ENCODE measurements around the gene RMRP.
"Not testable (repeated sequence)": the region's sequence is repeated elsewhere in the genome, so short reads cannot be mapped to it uniquely, and the experiment has no call there.

The RMRP gene

DNA sequence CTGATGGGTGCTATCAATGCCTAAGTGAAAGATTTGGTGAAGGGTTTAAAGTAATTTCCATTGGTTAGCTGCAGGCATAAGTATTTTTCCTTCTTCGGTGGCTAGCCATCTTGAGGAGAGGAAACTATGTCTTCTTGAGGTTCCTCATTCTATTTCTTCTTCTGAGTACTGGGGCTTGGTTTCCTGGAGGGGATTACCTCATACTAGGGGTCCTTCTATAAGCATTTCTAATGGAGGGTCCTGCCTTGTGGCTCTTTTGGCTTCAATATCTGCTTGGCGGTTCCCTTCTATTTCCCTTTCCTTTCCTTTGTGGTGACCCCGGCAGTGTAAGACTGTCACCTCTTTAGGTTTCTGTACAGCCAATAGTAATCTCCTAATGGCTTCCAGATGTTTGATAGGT is 16.3 kb downstream of the RMRP start:
- not testable (repeated sequence) for DNase-seq (ENCODE audit: low spot score)

DNA sequence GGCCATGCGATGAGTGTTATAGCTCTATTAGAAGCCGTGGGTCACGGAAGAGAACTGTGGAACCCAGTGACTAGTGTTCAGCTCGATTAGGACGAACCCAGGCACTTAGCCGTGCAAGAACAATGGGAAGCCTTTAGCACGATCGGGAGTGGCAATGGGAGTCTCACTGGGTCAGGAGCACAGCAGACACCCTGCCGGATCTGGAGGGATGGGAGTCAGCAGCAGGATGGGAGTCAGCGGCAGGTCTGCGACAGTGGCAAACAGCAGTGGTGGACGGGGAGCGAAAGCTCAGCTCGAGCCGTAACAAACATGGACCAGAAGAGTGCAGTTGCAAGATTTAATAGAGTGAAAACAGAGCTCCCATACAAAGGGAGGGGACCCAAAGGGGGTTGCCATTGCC is 17.4 kb downstream of the RMRP start:
- not testable (repeated sequence) for DNase-seq (ENCODE audit: low spot score)

DNA sequence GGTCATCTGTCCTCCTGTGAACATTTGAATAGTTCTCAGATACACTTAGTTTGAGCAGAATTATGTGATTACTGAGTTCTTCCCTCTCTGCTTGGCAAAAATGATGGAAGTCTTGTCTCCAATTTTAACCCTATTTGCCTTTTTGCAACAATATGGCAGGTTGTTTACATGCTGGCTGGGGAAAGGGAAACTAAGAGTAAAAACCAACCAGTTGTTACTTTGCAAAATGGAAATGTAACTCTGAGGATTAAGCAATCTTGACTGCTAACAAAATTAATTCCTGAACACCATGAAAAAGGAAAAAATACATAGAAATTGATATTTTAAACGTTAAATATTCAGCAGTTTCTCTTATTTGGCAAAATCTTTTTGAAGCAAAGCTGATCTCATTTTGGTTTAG is 18.2 kb downstream of the RMRP start:
- no peak for DNase-seq (ENCODE audit: low spot score)

DNA sequence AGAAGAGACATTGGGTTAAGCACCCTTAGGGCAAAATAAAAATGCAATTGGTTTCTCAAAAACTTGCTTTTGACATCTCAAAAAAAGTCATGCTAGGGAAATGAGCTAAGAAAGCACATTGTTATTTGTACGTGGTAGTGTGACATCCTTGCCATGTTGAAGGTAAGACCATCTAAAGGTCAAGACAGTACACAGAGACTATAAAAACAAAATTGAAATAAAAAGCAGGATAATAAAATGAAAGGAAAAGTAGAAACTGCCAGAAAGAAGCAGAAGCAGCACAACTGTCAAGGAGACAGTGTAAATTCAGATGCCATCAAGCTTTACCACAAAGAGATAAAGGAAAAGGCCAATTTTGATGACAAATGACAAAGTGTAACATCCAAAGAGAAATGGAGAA is 18.6 kb downstream of the RMRP start:
- DNase-seq (ENCODE audit: low spot score), result not testable (repeated sequence)

DNA sequence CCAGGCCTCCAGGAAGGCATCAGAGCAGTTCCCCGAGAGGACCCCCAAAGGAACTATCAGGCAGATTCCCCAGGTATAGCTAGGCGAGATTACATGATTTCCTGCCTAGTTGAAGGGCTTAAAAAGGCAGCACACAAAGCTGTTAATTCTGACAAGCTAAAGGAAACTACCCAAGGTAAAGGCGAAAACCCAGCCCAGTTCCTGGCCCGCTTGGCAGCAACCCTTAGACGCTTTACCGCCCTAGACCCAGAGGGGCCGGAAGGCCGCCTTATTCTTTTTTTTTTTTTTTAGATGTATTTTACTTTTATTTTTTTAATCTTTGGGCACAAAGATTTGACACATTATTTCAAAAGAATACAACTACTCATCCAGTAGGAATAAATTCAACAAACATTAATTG is 19.1 kb downstream of the RMRP start:
- not testable (repeated sequence) for DNase-seq (ENCODE audit: low spot score)

DNA sequence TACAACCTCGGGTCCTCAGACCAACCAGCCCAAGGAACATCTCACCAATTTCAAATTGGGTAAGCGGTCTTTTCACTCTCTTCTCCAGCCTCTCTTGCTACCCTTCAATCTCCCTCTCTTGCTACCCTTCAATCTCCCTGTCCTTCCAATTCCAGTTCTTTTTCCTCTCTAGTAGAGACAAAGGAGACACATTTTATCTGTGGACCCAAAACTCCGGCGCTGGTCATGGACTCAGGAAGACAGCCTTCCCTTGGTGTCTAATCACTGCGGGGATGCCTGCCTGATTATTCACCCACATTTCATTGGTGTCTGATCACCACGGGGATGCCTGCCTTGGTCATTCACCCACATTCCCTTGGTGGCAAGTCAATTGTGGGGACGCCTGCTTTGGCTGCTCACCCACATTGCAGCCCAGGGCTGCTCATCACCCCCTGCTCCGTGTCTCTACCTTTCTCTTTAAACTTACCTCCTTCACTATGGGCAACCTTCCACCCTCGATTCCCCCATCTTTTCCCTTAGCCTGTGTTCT is 20.3 kb downstream of the RMRP start:
- not testable (repeated sequence) for DNase-seq (ENCODE audit: low spot score)

DNA sequence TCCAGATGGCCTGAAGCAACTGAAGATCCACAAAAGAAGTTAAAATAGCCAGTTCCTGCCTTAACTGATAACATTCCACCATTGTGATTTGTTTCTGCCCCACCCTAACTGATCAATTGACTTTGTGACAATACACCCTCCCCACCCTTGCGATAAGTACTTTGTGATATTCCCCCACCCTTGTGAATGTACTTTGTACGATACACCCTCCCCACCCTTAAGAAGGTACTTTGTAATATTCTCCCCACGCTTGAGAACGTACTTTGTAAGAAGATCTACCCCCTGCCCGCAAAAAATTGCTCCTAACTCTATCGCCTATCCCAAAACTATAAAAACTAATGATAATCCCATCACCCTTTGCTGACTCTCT is 21.0 kb downstream of the RMRP start:
- DNase-seq (ENCODE audit: low spot score), result not testable (repeated sequence)

DNA sequence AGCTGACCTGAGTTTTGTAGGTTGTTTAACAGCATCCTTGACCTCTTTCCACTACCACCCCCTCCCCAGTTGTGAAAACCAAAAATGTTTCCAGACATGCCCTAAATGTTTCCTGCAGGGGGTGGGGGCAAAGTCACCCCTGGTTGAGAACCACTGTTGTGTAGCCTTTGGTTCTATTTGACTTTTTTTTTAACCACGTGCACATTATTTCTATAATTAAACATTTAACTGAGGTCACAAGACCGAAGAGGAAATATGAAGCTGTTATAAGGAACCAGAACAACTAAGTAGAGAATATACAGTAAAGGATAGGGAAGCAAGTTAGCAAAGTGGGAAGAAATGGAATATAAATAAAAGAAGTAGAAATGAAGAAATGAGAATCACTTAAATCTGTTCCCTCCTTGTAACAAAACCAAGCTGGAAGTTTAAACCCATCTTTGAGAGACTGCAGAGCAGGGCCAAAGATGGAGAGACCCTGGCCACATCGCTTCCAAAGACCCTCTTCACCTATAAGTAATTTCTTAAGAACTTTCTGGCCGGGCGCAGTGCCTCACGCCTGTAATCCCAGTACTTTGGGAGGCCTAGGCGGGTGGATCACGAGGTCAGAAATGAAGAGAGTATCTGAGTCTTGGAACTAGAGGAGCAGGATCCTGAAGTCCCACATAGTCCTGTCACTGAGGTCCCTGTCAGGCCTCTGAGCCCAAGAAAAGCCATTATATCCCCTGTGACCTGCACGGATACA is 21.5 kb downstream of the RMRP start:
- no peak for DNase-seq (ENCODE audit: low spot score)

DNA sequence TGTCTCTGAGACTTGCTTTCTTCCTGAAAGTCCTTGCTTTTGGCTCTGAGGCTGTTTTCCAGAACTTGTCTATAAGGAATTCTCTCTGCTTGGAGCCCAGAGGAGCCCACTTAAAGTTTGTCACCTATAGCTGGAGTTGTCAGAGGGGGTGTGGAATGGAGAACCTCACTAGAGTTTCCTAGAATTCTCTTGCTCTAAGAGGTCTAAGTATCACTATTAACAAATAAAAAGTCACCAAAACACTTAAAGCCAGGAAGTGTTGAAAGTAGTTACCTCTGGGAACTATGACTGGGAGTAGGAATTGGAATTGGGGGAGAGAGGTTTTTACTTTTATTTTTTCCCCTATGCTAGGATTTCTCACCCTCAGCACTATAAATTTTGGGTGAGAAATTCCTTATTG is 22.1 kb downstream of the RMRP start:
- DNase-seq (ENCODE audit: low spot score), result no peak

DNA sequence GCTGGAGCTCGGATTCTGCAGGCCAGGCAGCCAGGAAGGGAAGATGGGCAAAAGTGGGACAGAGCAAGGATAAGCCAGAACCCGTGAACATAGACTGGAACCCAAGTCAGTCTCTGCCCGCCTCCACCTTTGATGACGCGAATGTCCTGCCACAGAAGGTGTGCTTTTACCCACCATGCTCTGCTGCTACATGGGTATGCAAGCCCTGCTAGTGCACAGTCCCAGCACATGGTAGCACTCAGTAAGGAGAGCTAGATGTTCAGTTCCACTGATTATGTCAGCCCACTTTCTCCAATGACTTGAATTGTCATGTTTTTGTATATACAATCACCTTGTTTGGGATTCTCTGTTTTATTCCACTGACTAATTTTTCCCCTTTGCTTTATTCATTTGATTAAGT is 28.2 kb downstream of the RMRP start:
- DNase-seq (ENCODE audit: low spot score), result no peak

DNA sequence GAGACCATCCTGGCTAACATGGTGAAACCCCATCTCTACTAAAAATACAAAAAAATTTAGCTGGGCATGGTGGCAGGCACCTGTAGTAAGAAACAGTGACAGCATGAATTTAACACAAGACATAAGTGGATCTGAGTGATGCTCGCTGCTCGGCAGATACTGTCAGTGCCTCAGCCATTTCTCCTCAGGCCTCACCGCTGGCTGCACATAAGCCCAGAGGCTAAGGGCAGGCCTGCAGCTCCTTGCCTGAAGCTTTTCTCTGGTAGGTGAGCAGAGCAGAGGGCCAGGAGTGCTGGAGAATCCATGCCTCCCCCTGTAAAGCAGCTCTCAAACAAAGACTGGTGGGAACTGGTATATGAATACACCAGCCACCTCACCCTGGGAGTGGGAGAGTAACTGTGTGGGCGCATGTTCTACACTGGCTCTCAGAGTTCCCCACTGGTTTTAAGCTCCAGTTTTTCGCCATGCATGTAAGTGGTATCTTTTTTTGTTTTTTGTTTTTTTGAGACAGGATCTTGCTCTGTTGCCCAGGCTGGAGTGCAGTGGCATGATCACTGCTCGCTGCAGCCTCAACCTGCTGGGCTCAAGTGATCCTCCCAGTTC is 29.3 kb downstream of the RMRP start:
- no peak for DNase-seq (ENCODE audit: low spot score)

DNA sequence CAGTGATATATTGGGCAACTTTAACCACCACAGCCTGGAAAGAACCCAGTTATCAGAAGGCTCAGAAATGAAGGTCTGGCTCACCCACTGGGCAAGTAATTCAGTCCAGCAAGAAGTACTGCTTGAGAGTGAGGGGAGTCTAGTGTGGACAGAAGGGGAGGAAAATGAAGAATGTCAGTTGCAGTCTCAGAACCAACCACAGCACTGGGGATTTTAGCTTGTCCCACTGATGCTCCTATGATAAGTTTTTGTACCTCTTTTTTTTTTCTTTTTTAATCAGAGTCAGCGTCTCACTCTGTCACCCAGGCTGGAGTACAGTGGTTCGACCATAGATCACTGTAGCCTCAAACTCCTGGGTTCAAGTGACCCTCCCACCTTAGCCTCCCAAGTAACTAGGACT is 30.2 kb downstream of the RMRP start:
- DNase-seq (ENCODE audit: low spot score), result no peak

DNA sequence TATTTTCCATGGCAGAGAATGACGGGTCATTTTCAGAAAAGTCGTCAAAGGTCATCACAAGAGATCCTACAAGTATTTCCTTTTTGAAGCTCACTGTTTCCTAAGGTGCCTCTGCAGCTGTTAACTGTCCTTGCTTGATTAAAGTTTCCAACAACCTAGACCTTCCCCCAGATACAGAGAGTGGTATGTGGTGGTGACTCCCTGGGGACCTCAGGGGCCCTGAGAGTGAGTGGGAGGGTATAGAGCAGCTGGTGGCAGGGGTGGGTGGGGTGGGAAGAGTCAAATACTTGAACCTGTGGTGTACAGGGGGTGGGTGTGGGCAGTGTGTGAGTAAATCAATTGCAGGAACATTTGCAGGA is 38.0 kb downstream of the RMRP start:
- no peak for DNase-seq (ENCODE audit: low spot score)

DNA sequence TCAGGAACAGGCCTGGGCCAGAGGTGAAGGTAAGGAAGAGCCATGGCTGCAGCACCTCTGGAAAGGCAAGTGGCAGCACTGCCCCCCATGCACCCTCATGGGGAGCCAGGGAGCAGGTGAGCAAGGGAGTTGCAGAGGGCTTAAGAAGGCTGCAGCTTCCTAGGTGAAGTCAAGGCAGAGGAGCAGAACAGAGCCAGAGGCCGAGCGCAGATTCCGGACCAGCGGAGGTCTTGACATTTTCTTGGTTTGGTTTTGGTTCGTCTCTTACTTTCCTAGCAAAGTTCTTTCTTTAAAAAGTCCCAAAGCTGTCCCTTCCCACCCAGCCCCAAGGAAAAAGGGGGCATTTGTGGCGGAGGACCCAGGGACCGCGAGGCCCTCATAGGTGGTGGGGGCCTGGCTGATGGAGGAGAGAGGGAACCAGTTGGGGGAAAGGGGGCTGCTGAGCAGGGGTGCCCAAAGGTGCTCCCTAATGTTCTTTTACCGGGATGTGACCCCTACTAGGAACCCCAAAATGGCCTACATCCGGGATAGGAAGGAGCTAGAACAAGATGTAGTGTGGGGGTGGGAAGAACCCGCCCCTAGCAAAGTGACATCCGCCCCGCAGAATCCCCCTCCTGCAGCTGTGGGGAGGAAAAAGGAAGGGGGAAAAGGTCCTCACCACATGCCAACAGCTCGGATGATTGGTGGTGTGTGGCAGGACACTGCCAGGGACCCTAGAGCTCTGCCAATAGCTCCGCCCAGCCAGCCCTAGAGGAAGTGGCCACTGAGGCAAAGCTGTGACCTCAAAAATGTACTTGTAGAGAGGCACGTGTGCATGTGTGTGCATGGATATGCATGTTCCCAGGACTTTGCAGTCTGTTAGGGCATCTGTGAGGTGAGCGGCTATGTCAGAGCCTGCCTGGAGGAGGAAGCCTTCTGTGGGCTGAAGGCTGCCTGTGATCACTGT is 38.7 kb downstream of the RMRP start:
- DNase-seq (ENCODE audit: low spot score), result no peak

DNA sequence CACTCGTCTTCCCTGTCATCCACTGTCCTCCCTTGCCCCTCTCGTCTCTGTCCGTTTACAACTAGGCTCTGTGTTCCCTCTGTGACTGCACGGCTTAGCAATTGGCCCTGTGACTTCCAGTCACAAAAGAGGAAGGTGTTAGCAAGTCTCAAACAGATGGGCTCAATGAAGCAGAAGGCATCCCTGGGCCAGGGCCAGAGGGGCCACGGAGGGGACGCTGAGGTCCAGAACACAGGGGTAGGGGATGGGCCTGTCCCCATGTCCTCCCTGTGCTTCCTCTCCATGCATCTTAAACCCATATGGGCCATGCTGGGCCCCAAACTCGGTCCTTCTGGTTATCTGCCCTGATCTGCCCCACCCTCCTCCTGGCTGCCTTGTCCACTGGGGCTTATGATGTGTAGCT is 39.5 kb downstream of the RMRP start, which contains the start of gene CD72:
Gene CD72 (minus strand): TSS at position 89 of the 403 bp plus-strand sequence. CDS start 110 bp downstream, outside the sequence.
- no peak for DNase-seq (ENCODE audit: low spot score)

DNA sequence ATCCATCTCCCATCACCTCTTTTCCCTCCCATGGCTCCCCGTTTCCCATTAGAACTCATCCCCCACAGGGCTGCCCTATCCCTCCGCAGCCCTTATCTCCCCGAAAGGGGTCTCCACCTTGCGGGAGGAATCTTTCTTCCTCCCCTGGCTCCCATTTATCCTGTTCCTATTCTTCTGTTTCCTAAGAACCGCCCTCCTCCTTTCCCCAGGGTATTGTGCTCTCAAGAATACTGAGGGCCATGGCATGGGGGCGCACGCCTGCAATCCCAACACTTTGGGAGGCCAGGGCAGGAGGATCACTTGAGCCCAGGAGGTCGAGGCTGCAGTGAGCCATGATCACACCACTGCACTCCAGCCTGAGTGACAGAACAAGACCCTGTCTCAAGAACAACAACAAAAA is 40.3 kb downstream of the RMRP start:
- no peak for DNase-seq (ENCODE audit: low spot score)

DNA sequence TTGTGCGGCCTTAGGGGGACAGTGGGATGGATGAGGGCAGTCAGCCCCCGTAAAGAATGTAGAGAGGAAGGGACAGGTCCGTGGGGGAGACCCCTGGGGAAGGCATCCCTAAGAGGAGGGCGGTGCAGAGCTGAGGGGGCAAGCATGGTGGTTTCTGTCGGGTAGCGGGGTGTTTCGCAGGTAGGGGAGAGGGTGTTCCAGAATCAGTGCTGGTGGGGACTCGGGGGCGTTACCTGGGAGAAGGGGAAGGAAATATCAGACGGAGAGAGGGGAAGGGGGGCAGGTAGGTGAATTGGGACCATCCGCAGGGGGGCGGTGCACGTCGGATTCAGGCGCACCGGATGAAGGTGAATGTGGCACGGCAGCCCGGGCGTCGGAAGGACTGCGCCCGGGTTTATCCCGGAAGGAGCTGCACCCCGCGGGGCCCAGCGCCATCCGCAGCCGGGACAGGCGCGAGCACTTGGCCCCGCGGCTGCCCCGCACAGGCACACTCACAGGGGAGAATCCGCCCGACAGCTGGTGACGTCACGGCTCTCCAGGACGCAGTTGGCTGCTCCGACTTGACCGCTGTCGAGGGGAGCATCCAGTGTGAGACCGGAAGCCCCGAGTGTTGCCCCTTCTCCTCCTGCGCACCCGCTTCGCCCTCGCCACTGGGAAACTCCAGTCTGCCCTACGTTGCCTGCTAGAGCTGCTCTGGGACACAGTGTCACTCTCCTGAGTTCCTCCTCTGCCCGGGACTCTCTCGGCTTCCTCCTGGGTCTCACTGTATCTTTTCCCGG is 40.9 kb downstream of the RMRP start:
- DNase-seq (ENCODE audit: low spot score), result no peak

DNA sequence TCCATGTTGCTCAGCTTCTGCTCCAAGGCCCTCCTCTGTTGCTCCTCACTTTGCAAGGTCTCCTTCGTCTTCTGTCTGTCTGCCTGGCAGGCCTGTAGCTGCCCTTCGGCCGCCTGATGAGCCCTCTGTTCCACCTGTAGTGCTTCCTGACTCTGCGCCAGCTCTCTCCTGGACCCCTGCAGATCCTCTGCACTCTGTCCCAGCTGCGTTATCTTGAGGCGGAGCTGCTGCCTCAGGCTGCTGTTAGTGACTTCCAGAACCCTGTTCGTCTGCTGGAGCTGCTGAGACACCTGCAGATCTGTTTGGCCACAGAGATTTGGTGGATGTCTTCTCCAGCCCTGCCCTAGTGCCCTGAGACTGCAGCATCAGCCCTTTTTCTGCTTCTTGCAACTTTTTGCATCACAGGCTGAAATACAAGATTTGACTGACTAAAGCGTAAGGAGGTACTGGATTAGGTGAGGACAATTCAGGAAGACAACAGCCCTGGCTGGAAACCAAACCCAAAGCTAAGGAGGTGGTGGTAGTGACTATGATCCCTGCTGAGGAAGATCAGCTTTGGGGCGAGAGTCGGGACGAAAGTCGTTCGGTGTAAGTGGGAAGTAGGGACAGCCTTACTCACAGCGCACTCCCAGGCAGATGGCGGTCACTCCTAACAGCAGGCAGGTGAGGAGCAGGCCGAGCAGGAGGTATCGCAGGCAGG is 41.7 kb downstream of the RMRP start:
- DNase-seq (ENCODE audit: low spot score), result no peak

DNA sequence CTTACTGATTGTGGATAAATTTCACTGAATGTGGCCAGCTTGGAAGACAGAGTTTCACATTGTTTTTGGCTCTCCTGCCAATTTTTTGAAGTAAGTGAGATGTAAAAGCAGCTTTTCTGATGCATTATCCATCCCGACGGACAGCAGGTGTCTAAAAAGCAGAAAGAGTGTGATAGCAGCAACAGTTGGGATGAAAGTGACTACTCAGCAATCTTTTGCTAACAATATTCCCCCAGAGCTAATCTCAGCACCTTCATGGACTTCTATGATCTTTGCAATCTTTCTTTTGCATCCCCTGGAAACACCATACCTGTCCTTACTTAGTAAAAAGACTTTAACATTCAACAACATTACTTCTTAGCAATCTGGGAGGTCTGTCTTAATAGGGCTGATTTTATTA is 45.0 kb downstream of the RMRP start:
- no peak for DNase-seq (ENCODE audit: low spot score)

DNA sequence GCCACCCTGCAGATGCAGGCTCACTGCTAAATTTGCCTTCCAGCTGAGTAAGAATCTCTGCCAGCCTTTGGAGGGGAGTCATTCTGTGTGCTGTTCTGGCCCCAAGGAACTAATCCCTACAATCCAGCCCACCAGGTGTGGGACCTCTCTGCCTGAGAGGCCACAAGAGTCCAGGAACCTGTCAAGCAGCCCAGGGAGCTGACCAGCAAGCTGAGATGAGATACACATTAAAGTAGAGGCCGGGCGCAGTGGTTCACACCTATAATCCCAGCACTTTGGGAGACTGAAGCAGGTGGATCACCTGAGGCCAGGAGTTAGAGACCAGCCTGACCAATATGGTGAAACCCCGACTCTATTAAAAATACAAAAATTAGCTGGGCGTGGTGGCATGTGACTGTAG is 45.8 kb downstream of the RMRP start:
- DNase-seq (ENCODE audit: low spot score), result not testable (repeated sequence)

DNA sequence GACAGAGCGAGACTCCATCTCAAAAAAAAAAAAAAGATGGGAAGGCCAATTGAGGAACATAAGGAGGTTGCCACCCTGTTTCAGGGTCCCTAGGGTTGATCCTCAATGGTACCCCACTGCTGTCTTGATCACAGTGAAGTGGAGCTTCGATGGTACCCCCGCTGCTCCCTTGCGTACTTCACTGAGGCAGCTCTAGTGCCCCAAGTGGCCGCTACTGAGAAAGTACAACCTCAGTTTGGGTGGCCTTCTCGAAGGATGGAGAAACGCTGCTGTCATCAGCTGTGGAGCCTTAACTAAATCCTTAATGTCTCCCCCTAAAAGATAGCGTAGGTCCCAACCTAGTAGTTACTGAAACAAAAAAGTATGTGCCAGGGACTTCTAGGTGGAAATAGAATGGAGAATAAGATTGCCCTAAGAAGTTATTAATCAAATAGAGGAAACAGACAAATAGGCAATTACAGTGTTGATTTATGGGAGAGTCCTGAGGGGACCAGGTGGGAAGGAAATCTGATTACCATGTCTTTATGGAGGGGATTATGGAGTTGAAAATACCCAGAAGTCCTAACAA is 46.5 kb downstream of the RMRP start:
- peak; percentile 17 for DNase-seq (ENCODE audit: low spot score)
